Measurements from ENCODE around the gene DNAH12.

GRCh38 chr3:57370341-57370740 lies 173.8 kb downstream of the DNAH12 start:
- TF ChIP-seq CTCF (conservative IDR thresholded peaks at IDR 0.05; ENCODE audit: low read depth, low read length) (no peak), ELK1 (IDR thresholded peaks at IDR 0.05; ENCODE audit: borderline replicate concordance, low read depth, low read length) (no peak), POLR2A (IDR thresholded peaks at IDR 0.05; ENCODE audit: low read depth, low read length) (no peak)

All from IMR-90 (cell line).